Measurements from ENCODE around the gene PTPRN2. TPM values are rescaled to one million over a fixed set of nuclear protein-coding genes. Genes with fewer than 3 reads are reported as not detected.

PTPRN2 gene
- total RNA-seq, 2 experiments from 2014 or later = 4.7 to 4.8 TPM

DNA sequence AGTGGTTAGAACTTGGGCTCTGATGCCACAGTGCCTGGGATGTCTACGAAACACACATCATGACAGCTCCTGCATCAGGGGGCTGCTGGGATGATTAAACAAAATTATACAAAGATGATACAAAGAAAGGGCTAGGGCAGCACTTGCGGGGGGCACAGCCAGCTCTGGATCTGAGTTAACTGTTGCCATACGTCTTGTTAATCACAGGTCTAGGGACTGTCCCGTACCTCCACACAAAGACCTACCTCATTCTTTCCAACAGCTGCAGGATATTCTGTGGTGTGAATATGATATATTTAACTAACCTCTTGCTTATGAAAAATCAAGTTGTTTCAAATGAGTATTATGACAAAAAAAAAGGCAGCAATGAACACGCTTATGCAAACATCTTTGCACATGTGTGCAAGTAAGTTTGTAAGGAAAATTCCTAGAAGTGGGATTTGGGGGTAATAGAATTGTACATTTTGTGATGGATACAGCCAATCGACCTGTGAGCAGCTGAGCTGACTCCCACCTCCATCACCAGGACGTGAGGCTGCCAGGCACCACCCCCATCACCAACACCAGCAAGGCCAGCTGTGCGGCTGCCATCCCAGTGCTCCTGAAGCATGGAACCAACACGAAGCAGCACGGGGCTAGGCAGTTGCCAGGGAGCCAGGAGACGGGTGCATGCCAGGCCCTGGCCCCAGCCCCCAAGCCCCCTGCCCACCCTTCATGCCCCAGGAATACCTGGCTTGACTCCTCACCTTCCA lies 23.5 kb downstream of the PTPRN2 start:
- no peaks in the 10 kb centered on the region for H3K36me3 Mint-ChIP-seq (ENCODE audit: low read depth)
- ChIA-PET CTCF (no interaction called here), POLR2A (no interaction called here)
- H3K27ac Mint-ChIP-seq = no peak overlapping the region
- no peaks in the 10 kb centered on the region for H3K9me3 Mint-ChIP-seq
- no peaks in the 10 kb centered on the region for H3K4me1 Mint-ChIP-seq
- peaks cover 3% of the 10 kb centered on the region for H3K27me3 Mint-ChIP-seq
- DNase-seq = no peak
- no peak overlapping the region for H3K4me3 Mint-ChIP-seq

DNA sequence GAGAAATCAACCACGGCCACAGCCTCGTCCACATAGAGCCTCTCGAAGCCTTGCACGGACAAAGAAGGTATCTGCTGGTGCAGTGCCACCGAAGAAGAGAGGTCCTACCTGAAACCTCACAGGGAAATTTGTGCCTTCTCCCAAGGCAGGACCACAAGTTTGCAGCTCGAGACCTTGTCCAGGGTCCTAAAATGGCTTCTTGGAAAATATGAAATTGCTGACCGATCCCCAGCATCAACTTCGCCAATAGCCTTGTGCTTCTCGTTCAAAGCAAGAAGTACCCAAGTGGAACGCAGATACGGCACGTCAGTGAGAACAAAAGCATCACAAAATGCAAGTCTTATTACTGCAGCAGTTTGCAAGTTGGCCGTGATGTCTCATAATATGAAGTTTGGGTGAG lies 24.6 kb downstream of the PTPRN2 start:
- H3K9me3 Mint-ChIP-seq = no peaks in the 10 kb centered on the region
- H3K27me3 Mint-ChIP-seq = no peaks in the 10 kb centered on the region
- no peaks in the 10 kb centered on the region for H3K4me1 Mint-ChIP-seq
- POLR2A ChIA-PET = no interaction called here
- H3K4me3 Mint-ChIP-seq = no peak overlapping the region
- no peaks in the 10 kb centered on the region for H3K36me3 Mint-ChIP-seq (ENCODE audit: low read depth)
- no peak for DNase-seq
- no peak overlapping the region for H3K27ac Mint-ChIP-seq
- CTCF ChIA-PET = no interaction called here

GRCh38 chr7:158562517-158562916 lies 25.1 kb downstream of the PTPRN2 start:
- no peak for DNase-seq
- CTCF ChIA-PET = no interaction called here
- no peaks in the 10 kb centered on the region for H3K9me3 Mint-ChIP-seq
- no peaks in the 10 kb centered on the region for H3K36me3 Mint-ChIP-seq (ENCODE audit: low read depth)
- no peaks in the 10 kb centered on the region for H3K4me1 Mint-ChIP-seq
- POLR2A ChIA-PET = no interaction called here
- H3K4me3 Mint-ChIP-seq = no peak overlapping the region
- H3K27ac Mint-ChIP-seq = no peak overlapping the region
- H3K27me3 Mint-ChIP-seq = no peaks in the 10 kb centered on the region

DNA sequence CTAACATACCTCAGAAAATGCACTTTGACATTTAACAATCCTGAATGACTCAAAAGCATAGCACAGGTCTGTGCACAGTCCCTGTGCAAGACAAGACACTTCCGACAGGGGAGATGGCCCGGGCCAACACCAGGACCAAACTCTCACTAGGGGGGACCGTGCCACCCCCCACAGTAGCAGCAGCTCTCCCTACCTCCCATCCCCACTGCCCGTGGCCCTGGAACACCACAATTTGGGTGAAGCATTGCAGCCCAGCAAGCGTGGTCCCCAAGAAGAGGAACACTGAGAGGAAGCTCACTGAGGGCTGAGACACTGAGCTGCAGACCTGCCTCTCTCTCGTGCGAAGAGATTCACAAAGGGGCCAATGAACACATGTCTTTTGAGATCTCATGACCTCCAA lies 26.0 kb downstream of the PTPRN2 start:
- no peaks in the 10 kb centered on the region for H3K4me1 Mint-ChIP-seq
- POLR2A ChIA-PET = no interaction called here
- no peak overlapping the region for H3K4me3 Mint-ChIP-seq

DNA sequence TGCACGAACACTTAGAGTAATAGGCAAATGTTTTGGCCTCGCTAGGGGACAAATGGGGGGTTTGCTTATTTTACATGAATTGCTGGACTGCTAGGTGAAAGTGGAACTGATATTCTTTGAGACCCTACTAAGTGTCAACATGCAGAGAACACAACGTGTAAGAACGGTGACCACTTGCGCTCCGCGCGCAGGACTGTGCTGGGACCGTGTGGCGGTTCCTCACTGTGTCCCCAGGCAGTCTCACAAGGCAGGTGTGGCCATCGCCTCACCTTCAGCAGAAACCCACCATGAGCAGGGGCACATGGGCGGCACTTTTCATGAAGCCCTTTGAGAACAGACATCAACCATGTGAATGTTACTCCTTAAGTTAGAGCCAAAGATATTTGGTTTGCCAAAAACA lies 27.2 kb downstream of the PTPRN2 start:
- no peak for DNase-seq
- no peaks in the 10 kb centered on the region for H3K36me3 Mint-ChIP-seq (ENCODE audit: low read depth)
- peaks cover 3% of the 10 kb centered on the region for H3K9me3 Mint-ChIP-seq
- ChIA-PET CTCF (no interaction called here), POLR2A (no interaction called here)
- no peak overlapping the region for H3K27ac Mint-ChIP-seq
- no peaks in the 10 kb centered on the region for H3K4me1 Mint-ChIP-seq
- no peaks in the 10 kb centered on the region for H3K27me3 Mint-ChIP-seq
- no peak overlapping the region for H3K4me3 Mint-ChIP-seq

More for the DNA sequence above, 26.0 kb downstream of the PTPRN2 start:
- H3K27me3 Mint-ChIP-seq = no peaks in the 10 kb centered on the region
- CTCF ChIA-PET = no interaction called here
- H3K9me3 Mint-ChIP-seq = no peaks in the 10 kb centered on the region
- no peak for DNase-seq
- H3K27ac Mint-ChIP-seq = no peak overlapping the region
- no peaks in the 10 kb centered on the region for H3K36me3 Mint-ChIP-seq (ENCODE audit: low read depth)

DNA sequence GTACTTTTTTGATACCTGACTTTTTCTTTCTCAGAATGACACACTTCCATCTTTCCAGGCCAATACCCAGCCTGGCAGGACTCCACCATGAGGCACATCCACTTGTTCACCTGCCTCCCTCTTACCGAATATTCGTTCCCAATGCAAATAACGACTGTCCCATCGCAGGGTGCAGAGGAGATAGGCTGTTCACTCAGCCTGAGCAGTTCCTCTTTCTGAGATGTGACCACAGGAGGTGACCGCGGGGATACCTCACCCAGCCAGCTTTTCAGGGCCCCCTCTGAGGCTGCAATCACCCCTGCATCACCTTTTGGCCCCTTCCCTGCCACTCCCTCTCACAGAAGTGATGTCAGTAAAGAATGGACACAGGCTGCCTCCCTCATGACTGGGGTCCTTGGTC lies 28.3 kb downstream of the PTPRN2 start:
- no peaks in the 10 kb centered on the region for H3K27me3 Mint-ChIP-seq
- ChIA-PET CTCF (no interaction called here), POLR2A (no interaction called here)
- H3K4me1 Mint-ChIP-seq = no peaks in the 10 kb centered on the region
- H3K36me3 Mint-ChIP-seq (ENCODE audit: low read depth) = no peaks in the 10 kb centered on the region
- H3K9me3 Mint-ChIP-seq = peaks cover 3% of the 10 kb centered on the region
- no peak overlapping the region for H3K27ac Mint-ChIP-seq
- no peak for DNase-seq
- no peak overlapping the region for H3K4me3 Mint-ChIP-seq

DNA sequence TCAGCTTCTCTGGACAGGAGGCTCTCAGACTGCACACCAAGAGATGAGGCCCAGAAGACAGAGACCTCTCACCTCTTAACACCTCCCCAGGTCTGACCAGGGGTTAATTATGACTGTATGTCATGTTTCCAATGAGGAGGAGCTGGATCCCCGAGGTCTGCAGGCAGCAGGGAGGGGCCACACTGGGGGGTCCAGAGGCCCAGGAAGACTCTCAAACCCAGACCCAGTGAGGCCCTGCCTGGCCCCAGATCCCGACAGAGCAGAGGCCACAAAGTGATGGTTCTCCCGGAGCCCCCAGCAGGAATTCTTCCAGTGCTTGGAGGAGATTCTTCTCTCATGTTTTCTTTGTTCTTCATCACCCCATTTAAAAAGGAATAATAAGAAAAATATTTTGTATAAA lies 28.8 kb downstream of the PTPRN2 start:
- POLR2A ChIA-PET = no interaction called here
- CTCF ChIA-PET = no interaction called here

DNA sequence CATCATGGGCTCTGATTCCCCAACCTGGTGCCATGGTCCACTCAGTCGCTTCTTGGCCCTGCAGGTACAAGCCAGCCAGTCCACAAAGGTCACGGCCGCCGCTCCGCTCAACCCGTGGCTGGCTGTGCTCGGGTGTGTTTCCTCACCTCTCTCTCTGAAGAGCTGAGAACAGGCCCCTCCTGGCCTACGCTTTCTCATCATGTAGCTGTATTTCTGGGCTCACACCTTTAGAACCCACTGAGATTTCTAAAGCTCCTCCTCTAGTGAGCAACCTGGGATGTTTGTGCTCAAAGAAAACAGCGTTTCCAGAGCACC lies 30.2 kb downstream of the PTPRN2 start:
- Mint-ChIP-seq H3K36me3 (ENCODE audit: low read depth) (no peaks in the 10 kb centered on the region), H3K4me3 (no peak overlapping the region), H3K9me3 (peaks cover 3% of the 10 kb centered on the region), H3K27me3 (no peaks in the 10 kb centered on the region), H3K27ac (no peak overlapping the region), H3K4me1 (no peaks in the 10 kb centered on the region)
- CTCF ChIA-PET = no interaction called here
- POLR2A ChIA-PET = no interaction called here
- no peak for DNase-seq

More for the DNA sequence above, 28.8 kb downstream of the PTPRN2 start:
- no peaks in the 10 kb centered on the region for H3K27me3 Mint-ChIP-seq
- DNase-seq = no peak
- H3K9me3 Mint-ChIP-seq = peaks cover 3% of the 10 kb centered on the region
- no peaks in the 10 kb centered on the region for H3K4me1 Mint-ChIP-seq
- H3K36me3 Mint-ChIP-seq (ENCODE audit: low read depth) = no peaks in the 10 kb centered on the region
- H3K4me3 Mint-ChIP-seq = no peak overlapping the region
- no peak overlapping the region for H3K27ac Mint-ChIP-seq

DNA sequence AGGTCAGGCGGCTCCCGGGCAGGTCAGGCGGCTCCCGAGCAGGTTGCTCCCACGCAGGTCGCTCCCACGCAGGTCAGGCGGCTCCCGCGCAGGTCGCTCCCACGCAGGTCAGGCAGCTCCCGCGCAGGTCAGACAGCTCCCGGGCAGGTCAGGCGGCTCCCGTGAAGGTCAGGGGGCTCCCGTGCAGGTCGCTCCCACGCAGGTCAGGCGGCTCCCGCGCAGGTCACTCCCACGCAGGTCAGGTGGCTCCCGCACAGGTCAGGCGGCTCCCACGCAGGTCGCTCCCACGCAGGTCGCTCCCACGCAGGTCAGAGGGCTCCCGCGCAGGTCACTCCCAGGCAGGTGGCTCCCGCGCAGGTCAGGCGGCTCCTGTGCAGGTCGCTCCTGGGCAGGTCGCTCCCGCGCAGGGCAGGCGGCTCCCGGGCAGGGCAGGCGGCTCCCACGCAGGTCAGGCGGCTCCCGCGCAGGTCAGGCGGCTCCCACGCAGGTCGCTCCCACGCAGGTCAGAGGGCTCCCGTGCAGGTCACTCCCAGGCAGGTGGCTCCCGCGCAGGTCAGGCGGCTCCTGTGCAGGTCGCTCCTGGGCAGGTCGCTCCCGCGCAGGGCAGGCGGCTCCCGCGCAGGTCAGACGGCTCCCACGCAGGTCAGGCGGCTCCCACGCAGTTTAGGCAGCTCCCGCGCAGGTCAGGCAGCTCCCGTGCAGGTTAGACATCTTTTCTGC lies 30.7 kb downstream of the PTPRN2 start:
- Mint-ChIP-seq H3K4me1 (no peaks in the 10 kb centered on the region), H3K27ac (no peak overlapping the region), H3K36me3 (ENCODE audit: low read depth) (no peaks in the 10 kb centered on the region), H3K27me3 (no peaks in the 10 kb centered on the region), H3K4me3 (no peak overlapping the region), H3K9me3 (peaks cover 3% of the 10 kb centered on the region)
- ChIA-PET CTCF (no interaction called here), POLR2A (no interaction called here)
- DNase-seq = no peak

DNA sequence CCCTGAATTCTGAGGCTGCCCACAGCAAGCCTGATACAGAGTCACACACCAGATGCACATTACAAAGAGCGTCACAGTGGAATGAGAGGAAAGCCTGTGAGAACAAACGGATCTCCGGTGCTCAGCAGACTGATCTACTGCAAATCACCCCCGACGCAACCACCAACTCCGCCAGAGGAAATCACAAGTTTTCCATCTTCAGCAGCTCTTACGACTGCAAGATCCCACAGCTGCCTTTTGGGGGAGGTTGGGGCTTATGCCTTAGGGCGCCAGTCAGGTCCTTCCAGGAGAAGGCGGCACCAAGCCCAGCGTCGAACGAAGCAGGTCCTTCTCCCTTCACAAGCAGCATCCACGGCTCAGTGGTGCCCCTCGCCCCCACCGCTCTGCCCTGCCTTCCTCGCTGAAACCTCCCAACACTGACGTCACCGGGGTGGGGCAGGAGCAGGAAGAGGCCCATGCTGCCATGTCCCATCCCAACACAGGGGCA lies 32.5 kb downstream of the PTPRN2 start:
- Mint-ChIP-seq H3K4me1 (no peaks in the 10 kb centered on the region), H3K27ac (no peak overlapping the region), H3K27me3 (no peaks in the 10 kb centered on the region), H3K36me3 (ENCODE audit: low read depth) (no peaks in the 10 kb centered on the region), H3K4me3 (no peak overlapping the region), H3K9me3 (peaks cover 3% of the 10 kb centered on the region)
- ChIA-PET CTCF (no interaction called here), POLR2A (no interaction called here)
- no peak for DNase-seq

DNA sequence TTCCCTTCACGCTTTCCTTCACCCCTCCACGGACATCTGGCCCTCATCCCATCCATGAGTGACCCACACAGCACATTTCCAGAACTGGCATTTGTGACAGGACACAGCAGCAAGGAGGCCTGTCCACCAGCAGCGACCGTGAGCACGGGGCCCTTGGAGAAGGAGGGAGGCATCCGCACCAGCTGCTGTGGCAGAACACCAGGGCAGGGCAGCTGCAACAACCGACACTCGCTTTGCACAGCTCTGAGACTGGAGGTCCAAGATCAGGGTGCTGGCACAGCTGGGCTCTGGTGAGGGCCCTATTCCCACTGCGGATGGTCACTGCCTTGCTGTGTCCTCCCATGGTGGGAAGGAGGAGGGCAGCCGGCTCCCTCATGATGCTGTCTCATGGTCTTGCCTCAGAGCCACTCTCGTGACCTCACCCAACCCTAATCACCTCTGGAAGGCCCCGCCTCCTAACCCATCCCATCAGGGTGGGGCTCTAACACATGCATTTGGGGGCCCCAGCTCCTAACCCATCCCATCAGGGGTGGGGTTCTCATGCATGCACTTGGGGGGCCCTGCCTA lies 36.7 kb downstream of the PTPRN2 start:
- Mint-ChIP-seq H3K9me3 (peaks cover 1% of the 10 kb centered on the region), H3K27ac (no peak overlapping the region), H3K36me3 (ENCODE audit: low read depth) (no peaks in the 10 kb centered on the region), H3K27me3 (no peaks in the 10 kb centered on the region), H3K4me3 (no peak overlapping the region), H3K4me1 (no peaks in the 10 kb centered on the region)
- DNase-seq = no peak
- ChIA-PET POLR2A (no interaction called here), CTCF (no interaction called here)

DNA sequence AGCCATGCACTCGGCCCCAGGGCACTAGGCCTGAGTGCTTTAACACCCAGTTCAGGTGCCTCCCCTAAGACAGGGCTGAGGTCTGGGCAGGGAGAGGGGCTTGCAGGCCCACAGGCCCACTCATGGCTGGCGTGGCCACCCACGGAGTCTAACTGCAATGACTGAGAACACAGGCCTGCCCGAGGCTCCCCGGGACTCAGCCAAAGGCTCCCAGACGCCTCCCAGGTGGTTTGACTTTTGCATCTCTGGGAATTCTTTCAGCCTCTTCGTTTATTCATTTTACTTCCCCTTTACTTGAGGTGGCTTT lies 37.3 kb downstream of the PTPRN2 start:
- Mint-ChIP-seq H3K27ac (no peak overlapping the region), H3K9me3 (no peaks in the 10 kb centered on the region), H3K4me1 (no peaks in the 10 kb centered on the region), H3K4me3 (no peak overlapping the region), H3K27me3 (no peaks in the 10 kb centered on the region), H3K36me3 (ENCODE audit: low read depth) (no peaks in the 10 kb centered on the region)
- POLR2A ChIA-PET = no interaction called here
- CTCF ChIA-PET = no interaction called here
- DNase-seq = no peak

GRCh38 chr7:158549616-158550393 lies 37.8 kb downstream of the PTPRN2 start:
- CTCF ChIA-PET = no interaction called here
- Mint-ChIP-seq H3K4me1 (no peaks in the 10 kb centered on the region), H3K36me3 (ENCODE audit: low read depth) (no peaks in the 10 kb centered on the region), H3K27ac (no peak overlapping the region), H3K4me3 (no peak overlapping the region), H3K27me3 (no peaks in the 10 kb centered on the region), H3K9me3 (no peaks in the 10 kb centered on the region)
- POLR2A ChIA-PET = no interaction called here
- DNase-seq = no peak
